ENCODE data around the gene THSD4. TPM values are rescaled to one million over a fixed set of nuclear protein-coding genes. Genes with fewer than 3 reads are reported as not detected.

Gene THSD4
- total RNA-seq, 1 donor from 2014 or later = 73.5 TPM

DNA sequence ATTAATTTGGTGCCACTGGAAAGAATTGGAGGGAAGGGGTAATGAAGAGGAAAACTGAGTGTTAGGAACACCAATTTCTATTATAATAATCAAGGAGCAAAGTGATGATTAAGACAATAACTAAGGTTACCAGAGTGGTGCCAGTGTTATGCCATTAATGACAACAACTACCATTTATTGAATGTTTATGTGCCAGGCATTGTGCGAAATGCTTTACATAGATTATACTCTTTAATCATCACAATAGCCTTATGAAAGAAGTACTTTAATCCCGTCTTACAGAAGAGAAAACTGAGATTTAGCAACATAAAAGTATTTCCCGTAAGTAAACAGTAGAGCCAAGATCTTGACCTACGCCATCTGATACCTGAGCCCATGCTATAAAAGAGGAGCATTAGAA is 507.8 kb downstream of the THSD4 start:
- TF ChIP-seq, protein P1, sequence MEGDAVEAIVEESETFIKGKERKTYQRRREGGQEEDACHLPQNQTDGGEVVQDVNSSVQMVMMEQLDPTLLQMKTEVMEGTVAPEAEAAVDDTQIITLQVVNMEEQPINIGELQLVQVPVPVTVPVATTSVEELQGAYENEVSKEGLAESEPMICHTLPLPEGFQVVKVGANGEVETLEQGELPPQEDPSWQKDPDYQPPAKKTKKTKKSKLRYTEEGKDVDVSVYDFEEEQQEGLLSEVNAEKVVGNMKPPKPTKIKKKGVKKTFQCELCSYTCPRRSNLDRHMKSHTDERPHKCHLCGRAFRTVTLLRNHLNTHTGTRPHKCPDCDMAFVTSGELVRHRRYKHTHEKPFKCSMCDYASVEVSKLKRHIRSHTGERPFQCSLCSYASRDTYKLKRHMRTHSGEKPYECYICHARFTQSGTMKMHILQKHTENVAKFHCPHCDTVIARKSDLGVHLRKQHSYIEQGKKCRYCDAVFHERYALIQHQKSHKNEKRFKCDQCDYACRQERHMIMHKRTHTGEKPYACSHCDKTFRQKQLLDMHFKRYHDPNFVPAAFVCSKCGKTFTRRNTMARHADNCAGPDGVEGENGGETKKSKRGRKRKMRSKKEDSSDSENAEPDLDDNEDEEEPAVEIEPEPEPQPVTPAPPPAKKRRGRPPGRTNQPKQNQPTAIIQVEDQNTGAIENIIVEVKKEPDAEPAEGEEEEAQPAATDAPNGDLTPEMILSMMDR (conservative IDR thresholded peaks at IDR 0.05; ENCODE audit: low read depth, low read length) = no peak
- no peak for DNase-seq (ENCODE audit: low read depth)
- no peak overlapping the region for H3K4me3 ChIP-seq (ENCODE audit: low read depth, low read length)

DNA sequence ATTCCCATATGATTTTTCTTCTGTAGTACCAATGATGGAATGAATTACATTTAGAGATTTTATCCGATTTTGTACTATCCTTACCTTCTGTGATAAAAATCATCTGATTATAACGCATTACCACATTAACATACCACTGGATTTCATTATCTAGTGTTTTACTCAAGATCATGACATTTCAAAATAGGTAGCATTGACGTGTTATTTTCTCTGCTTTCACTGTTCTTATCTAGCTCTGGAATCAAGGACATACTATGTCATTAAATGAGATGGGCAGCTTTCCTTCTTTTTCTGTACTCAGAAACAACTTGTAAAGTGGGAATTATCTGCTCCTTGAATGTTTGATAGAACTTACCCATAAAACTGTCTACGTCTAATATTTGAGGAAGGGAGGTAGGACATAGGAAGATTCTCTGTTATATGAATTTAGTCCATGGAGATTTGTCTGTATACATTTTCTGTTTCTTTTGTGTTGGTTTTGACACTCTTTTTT is 511.4 kb downstream of the THSD4 start:
- no peak overlapping the region for H3K4me3 ChIP-seq (ENCODE audit: low read depth, low read length)
- DNase-seq (ENCODE audit: low read depth) = no peak
- TF ChIP-seq, protein P1 (conservative IDR thresholded peaks at IDR 0.05; ENCODE audit: low read depth, low read length) = no peak

DNA sequence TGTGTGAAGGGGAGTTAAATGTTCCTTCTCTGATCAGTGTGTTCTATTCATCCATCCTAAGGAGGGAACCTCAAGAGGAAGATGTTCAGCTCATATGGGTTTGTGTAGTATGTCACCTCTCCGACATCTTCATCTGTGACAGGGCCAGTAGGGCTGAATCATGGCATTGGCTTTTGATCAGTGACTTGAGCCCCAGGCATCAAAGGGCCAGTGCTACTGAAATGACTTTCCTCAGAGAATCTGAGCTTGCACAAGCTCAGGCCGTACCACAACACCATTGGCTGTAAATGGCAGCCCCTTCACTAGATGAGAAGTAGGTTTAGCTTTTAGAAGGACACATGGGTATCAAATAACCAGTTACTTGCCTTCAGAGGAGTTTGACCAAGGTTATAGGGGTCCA is 511.9 kb downstream of the THSD4 start:
- no peak for DNase-seq (ENCODE audit: low read depth)
- TF ChIP-seq, protein P1 (conservative IDR thresholded peaks at IDR 0.05; ENCODE audit: low read depth, low read length) = no peak
- H3K4me3 ChIP-seq (ENCODE audit: low read depth, low read length) = no peak overlapping the region

DNA sequence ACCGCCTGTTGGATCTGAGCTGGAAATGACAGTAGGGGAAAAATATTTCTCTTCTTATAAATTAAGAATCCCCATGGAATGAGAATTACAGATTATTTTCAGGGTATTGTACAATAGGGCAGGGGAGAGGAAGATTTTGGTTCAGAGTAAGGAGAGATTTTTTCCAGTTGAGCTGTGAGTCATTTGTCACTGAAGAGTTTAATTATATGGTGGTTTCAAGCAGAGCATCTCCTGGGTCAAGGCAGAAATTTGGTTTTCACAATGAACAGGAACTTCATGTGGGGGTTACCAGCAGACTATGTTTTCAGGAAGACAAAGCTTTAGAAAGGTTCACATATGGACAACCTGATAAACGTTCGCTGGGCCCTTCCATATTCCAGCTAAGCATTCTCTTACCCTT is 512.3 kb downstream of the THSD4 start:
- H3K4me3 ChIP-seq (ENCODE audit: low read depth, low read length) = no peak overlapping the region
- no peak for DNase-seq (ENCODE audit: low read depth)
- TF ChIP-seq, protein P1 (conservative IDR thresholded peaks at IDR 0.05; ENCODE audit: low read depth, low read length) = no peak

DNA sequence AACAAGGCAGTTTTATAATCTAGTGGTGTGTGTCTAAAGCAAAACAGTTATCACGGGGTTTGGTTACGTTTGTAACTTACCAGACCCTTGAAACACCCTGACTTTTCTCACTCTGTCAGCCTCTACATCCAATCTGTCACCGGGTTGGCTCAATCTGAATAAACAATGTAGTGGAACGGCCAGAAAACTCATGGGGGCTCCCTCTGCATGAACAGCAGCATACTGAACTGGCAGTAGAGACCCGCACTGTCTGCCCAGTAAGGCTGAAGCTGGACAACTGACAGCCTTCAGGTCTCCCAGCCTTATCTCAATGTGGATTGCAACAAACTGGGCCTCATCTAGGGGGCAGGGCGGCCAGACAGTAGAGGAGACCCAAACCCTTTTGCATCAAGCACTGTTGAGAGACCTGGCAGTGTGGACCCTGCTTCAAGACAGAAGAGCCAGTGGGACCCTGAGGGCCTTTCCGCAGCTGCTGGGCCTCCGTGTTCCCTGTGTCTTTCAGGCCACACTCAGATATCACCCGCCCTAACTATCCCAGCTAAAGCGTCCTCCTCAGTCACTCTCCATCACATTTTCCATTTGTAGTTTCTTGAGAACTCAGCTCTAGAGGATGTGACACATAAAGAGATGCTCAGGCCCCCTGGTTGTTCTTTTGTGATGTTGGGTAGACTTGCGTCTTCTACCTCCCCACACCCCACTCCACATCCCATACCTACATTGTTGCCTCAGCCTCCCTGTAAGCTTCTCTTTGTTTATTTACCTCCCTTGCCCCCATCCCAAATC is 513.9 kb downstream of the THSD4 start:
- no peak for DNase-seq (ENCODE audit: low read depth)
- TF ChIP-seq, protein P1 (conservative IDR thresholded peaks at IDR 0.05; ENCODE audit: low read depth, low read length) = no peak
- no peak overlapping the region for H3K4me3 ChIP-seq (ENCODE audit: low read depth, low read length)

DNA sequence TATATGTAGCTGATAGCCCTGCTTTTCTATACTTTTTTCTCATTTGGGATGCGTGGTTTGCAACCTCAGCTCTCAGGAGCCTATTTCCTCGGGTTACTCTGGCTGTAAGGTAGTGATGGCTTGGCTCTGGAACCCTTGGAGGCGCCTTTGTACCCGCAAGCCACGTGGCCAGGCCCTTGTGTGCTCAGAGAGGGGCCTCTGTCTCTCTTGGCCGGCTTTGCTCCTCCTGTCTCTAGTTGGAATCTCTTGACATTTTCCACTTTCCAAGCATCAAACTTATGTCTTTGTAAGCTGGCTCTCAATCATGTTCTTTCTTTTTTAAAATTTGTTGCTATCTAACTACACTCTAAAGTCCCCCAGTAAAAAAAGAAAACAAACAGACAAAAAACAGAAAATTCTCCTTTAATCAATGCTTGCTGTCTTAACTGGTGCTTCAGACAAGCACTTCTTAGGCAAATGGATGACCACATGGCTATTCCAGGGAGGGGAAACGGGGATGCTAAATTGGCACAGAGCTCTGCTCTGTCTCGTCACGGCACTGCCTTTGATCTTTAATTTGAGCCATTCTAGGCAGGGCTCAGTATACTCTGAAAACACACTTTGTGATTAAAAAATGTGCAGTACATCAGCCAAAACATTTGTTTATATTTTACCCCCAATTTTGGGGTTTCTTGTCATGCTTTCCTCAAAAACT is 514.7 kb downstream of the THSD4 start:
- TF ChIP-seq, protein P1 (conservative IDR thresholded peaks at IDR 0.05; ENCODE audit: low read depth, low read length) = no peak
- no peak overlapping the region for H3K4me3 ChIP-seq (ENCODE audit: low read depth, low read length)
- no peak for DNase-seq (ENCODE audit: low read depth)

Data from epithelial cell of proximal tubule (primary cell).